ENCODE measurements around the gene MRPS11. TPM values are rescaled to one million over a fixed set of nuclear protein-coding genes. Genes with fewer than 3 reads are reported as not detected.

Gene MRPS11
- polyA plus RNA-seq, 2 of the 4 experiments (the other 2 are of a cell fraction), result 99.0 to 122 TPM

GRCh38 chr15:88426304-88426703 is 41.2 kb upstream of the MRPS11 start:
- no peak for FAIRE-seq
- 24% methylated on average over 2 of the region's 2 CpGs for WGBS (ENCODE audit: missing lambda C conversion rate)
- H3K4me1 ChIP-seq, result no peaks in the 10 kb centered on the region
- TF ChIP-seq BCL3 (IDR thresholded peaks at IDR 0.05) (no peak), POLR2A (IDR thresholded peaks at IDR 0.05; ENCODE audit: low read length) (no peak), TFCP2L1 (CRISPR knock-in tag; IDR thresholded peaks at IDR 0.05) (no peak), ESRRA (IDR thresholded peaks at IDR 0.05; ENCODE audit: borderline replicate concordance, low read length) (no peak), JUN (IDR thresholded peaks at IDR 0.05) (no peak), FOSB (CRISPR knock-in tag; IDR thresholded peaks at IDR 0.05) (no peak), CHD2 (IDR thresholded peaks at IDR 0.05; ENCODE audit: low read length, partially characterized antibody) (no peak), HMGXB4 (CRISPR knock-in tag; IDR thresholded peaks at IDR 0.05; ENCODE audit: borderline replicate concordance) (no peak), E2F6 (IDR thresholded peaks at IDR 0.05; ENCODE audit: borderline replicate concordance, low read depth) (no peak), ATOH8 (CRISPR knock-in tag; IDR thresholded peaks at IDR 0.05; ENCODE audit: low read depth) (no peak), SREBF2 (IDR thresholded peaks at IDR 0.05) (no peak), BHLHE40 (IDR thresholded peaks at IDR 0.05; ENCODE audit: low read depth, low read length) (no peak), HES2 (IDR thresholded peaks at IDR 0.05) (no peak), HOXA7 (CRISPR knock-in tag; IDR thresholded peaks at IDR 0.05) (no peak), MAZ (IDR thresholded peaks at IDR 0.05; ENCODE audit: borderline replicate concordance, low read depth, low read length) (no peak), ZFP36 (IDR thresholded peaks at IDR 0.05; ENCODE audit: borderline replicate concordance, partially characterized antibody) (no peak), CBX8 (IDR thresholded peaks at IDR 0.05) (no peak)
- peak in 1 of 2 experiments; percentile 44; a peak in 1 of 6 replicates for ATAC-seq
- DNase-seq (ENCODE audit: low read depth in 1 of 2, low spot score in 1 of 2), result no peak
- H3K4me2 ChIP-seq, result no peak overlapping the region
- ChIA-PET POLR2A (no interaction called here), CTCF (interaction anchor here (0.6 to 1.1 kb wide), 3 partner anchors 9 to 180 kb away, joined by 3 to 5 read pairs (median 3); no protein-coding TSS in a partner anchor)
- H3K27ac ChIP-seq, result no peak overlapping the region; a peak in 1 of 6 replicates
- H3K4me3 ChIP-seq, result no peak overlapping the region
- H3K9me3 ChIP-seq, result no peaks in the 10 kb centered on the region

GRCh38 chr15:88428053-88428452 is 39.5 kb upstream of the MRPS11 start:
- no peak for FAIRE-seq
- Histone ChIP-seq H3K4me1 (no peaks in the 10 kb centered on the region), H3K4me2 (no peak overlapping the region), H3K27ac (peak overlapping the region in 1 of 2 experiments; percentile 33; a peak in 2 of 6 replicates), H3K9me3 (no peaks in the 10 kb centered on the region), H3K4me3 (no peak overlapping the region)
- WGBS (ENCODE audit: missing lambda C conversion rate), result 39% methylated on average over 9 of the region's 9 CpGs
- POLR2A ChIA-PET, result no interaction called here
- no peak for DNase-seq (ENCODE audit: low read depth in 1 of 2, low spot score in 1 of 2)
- CTCF ChIA-PET, result interaction anchor here (1.0 to 1.5 kb wide), 2 partner anchors 27 to 38 kb away, joined by 3 to 4 read pairs; no protein-coding TSS in a partner anchor
- no peak for TF ChIP-seq KDM1A (IDR thresholded peaks at IDR 0.05; ENCODE audit: low read depth)
- TF ChIP-seq ZC3H11A (IDR thresholded peaks at IDR 0.05), result no peak
- TF ChIP-seq BHLHE40 (IDR thresholded peaks at IDR 0.05; ENCODE audit: low read depth, low read length), result no peak
- no peak for TF ChIP-seq CTCF (IDR thresholded peaks at IDR 0.05)
- no peak for TF ChIP-seq ZNF302 (CRISPR knock-in tag; IDR thresholded peaks at IDR 0.05)
- TF ChIP-seq HMGXB4 (CRISPR knock-in tag; IDR thresholded peaks at IDR 0.05; ENCODE audit: borderline replicate concordance), result no peak
- TF ChIP-seq CHD2 (IDR thresholded peaks at IDR 0.05; ENCODE audit: low read length, partially characterized antibody), result no peak
- TF ChIP-seq HES2 (IDR thresholded peaks at IDR 0.05), result no peak
- TF ChIP-seq HDAC2 (IDR thresholded peaks at IDR 0.05), result no peak
- TF ChIP-seq PBX3 (IDR thresholded peaks at IDR 0.05), result no peak
- TF ChIP-seq ATOH8 (CRISPR knock-in tag; IDR thresholded peaks at IDR 0.05; ENCODE audit: low read depth), result no peak
- ATAC-seq, result no peak; a peak in 2 of 6 replicates

Data from A549 (cell line).